ENCODE measurements around the gene TNFAIP3.

The TNFAIP3 gene

GRCh38 chr6:137931849-137932465 lies 64.9 kb downstream of the TNFAIP3 start:
- Histone ChIP-seq H3K9me3 (ENCODE audit: severe bottlenecking) (no peaks in the 10 kb centered on the region), H3K27me3 (ENCODE audit: insufficient read depth, low read depth, severe bottlenecking) (no peaks in the 10 kb centered on the region), H3K4me3 (ENCODE audit: low read depth, low read length) (no peak overlapping the region), H3K27ac (no peak overlapping the region), H3K36me3 (no peaks in the 10 kb centered on the region)
- DNase-seq = no peak
- no peak for TF ChIP-seq CTCF (IDR thresholded peaks at IDR 0.05; ENCODE audit: low read depth, low read length)
